Subcutaneous adipose tissue (tissue), 4 donors: ENCODE data around the gene DHCR24. TPM values are rescaled to one million over a fixed set of nuclear protein-coding genes. Genes with fewer than 3 reads are reported as not detected.

Experiments
- CTCF ChIP-seq: fragments of 450-650 bp; IDR thresholded peaks from one replicate; pipeline ENCODE4 v1.5.1; 2016; ENCODE audit warnings: low read depth, mild to moderate bottlenecking, control low read depth, antibody characterized with exemption, moderate library complexity
- total RNA-seq, 4 donors: library from RNA; depleted of rRNA; stranded (reverse); fragments of >200 nt; gene quantifications; one replicate each; pipeline ENCODE4 v1.1.0, GENCODE V29; 2016

Gene DHCR24
- total RNA-seq, 4 donors from 2014 or later: 66.2 to 180 (median 131) TPM

- no peak for TF ChIP-seq CTCF
Measured at GRCh38 chr1:54846716-54847284, 40.2 kb downstream of the DHCR24 start.

GRCh38 chr1:54846301-54846700, 40.7 kb downstream of the DHCR24 start:
- TF ChIP-seq CTCF: no peak

- no peak for TF ChIP-seq CTCF
Measured at GRCh38 chr1:54845772-54846171, 41.2 kb downstream of the DHCR24 start.

- no peak for TF ChIP-seq CTCF
Measured at GRCh38 chr1:54844564-54844963, 42.4 kb downstream of the DHCR24 start.

- TF ChIP-seq CTCF: no peak
Measured at GRCh38 chr1:54843449-54843848, 43.5 kb downstream of the DHCR24 start.

GRCh38 chr1:54842963-54843362, 44.0 kb downstream of the DHCR24 start:
- TF ChIP-seq CTCF: no peak

GRCh38 chr1:54842206-54842915, 44.6 kb downstream of the DHCR24 start:
- TF ChIP-seq CTCF: no peak
